Adrenal gland (tissue), 5 donors: Measurements from ENCODE around the gene TRIAP1.

Experiments
- CTCF ChIP-seq, 6 experiments: fragments of 450-650 bp in 4 of 6; fragments of 200-600 bp in 2 of 6; sonication (generic) in 1 of 6; IDR thresholded peaks; 1 replicate in 5 of 6; 2 replicates in 1 of 6; pipeline versions ENCODE4 v1.5.1 to v1.8.0; 2016 to 2021; ENCODE audit warnings: antibody characterized with exemption in 6 of 6, mild to moderate bottlenecking in 2 of 6, moderate library complexity in 1 of 6
- POLR2A ChIP-seq, 2 donors: fragments of 450-650 bp; IDR thresholded peaks; one replicate each; pipeline ENCODE4 v1.6.1; 2017; ENCODE audit warnings: antibody characterized with exemption in 2 of 2, mild to moderate bottlenecking in 2 of 2, moderate library complexity in 1 of 2
- donor health status: DM: no; HTN: no; CAD: no.

- TF ChIP-seq CTCF (IDR thresholded peaks at IDR 0.05) (no peak), POLR2A (IDR thresholded peaks at IDR 0.05) (no peak)
Observed at GRCh38 chr12:120408771-120409170, 37.4 kb downstream of the TRIAP1 start.
